ENCODE measurements around the gene ADSL. TPM values are rescaled to one million over a fixed set of nuclear protein-coding genes. Genes with fewer than 3 reads are reported as not detected.

ADSL gene
- total and polyA plus RNA-seq, 9 donors, result 150 to 213 (median 167) TPM

DNA sequence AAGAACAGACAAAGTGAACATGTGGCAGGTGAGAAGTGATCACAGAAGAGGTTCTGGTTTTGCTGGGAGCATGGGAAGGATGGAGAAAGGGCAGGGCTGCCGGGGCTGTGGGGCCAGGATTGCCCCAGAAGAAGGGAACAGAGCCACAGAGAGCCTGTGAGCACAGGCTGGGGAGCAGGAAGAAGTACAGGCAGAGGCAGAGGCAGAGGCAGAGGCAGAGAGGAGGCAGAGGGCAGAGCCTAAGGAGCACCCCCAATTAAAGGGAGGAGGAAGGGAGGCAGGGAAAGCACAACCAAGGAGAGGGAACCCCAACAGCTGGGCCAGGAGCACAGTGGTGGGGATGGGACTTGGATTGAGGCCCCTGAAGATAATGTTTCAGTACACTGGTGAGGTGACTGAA lies 75.6 kb downstream of the ADSL start:
- WGBS (ENCODE audit: insufficient coverage), result 70% methylated on average over 1 of the region's 1 CpG
- H3K4me3 ChIP-seq (ENCODE audit: low read length), result no peak overlapping the region
- H3K4me1 ChIP-seq (ENCODE audit: control insufficient read depth, insufficient read depth, low read length), result peaks cover 75% of the 10 kb centered on the region
- no peak for DNase-seq
- no peaks in the 10 kb centered on the region for H3K9me3 ChIP-seq (replicated peaks; ENCODE audit: control insufficient read depth, low read depth, low read length)
- H3K36me3 ChIP-seq (ENCODE audit: control insufficient read depth, insufficient read depth, low read length), result peaks cover 93% of the 10 kb centered on the region
- H3K27ac ChIP-seq (ENCODE audit: low read length), result peak overlapping the region; percentile 35
- H3K27me3 ChIP-seq (ENCODE audit: control insufficient read depth, insufficient read depth, low read length), result no peaks in the 10 kb centered on the region

DNA sequence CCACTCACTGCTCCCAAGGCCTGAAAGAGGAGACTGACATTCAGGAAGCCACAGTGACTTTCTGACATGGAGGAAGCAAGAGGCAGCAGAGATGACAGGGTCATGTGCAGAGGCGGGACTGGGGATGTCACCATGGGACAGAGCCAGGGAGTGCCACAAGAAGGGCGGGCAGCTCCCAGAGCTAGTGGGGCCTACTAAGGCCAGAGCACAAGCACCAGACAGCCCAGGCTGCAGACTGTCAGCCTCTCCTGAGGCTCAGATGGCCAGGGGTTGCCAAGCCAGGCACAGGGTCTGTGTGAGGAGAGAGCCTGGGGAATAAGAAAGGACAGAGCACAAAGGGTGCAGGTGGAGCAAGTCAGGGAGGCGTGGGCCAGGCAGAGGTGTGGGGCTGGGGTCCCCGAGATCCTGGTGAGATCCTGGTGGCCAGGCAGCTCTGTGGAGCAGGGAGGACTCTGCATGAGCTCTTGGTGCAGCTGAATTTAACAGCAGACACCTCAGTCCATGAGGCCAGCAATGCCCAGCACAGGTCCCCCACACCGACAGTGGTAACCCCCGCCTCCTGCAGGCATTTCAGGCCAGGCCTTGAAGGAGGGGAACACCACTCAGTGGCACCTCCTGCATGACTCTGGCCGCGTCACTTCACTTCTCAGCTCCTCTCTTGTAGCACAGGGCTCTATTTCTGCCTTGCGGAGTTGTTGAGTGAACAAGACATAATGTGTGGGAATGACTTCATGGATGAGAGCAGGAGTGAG lies 76.4 kb downstream of the ADSL start:
- Histone ChIP-seq H3K9me3 (replicated peaks; ENCODE audit: control insufficient read depth, low read depth, low read length) (no peaks in the 10 kb centered on the region), H3K4me3 (ENCODE audit: low read length) (no peak overlapping the region), H3K27me3 (ENCODE audit: control insufficient read depth, insufficient read depth, low read length) (no peaks in the 10 kb centered on the region), H3K36me3 (ENCODE audit: control insufficient read depth, insufficient read depth, low read length) (peaks cover 93% of the 10 kb centered on the region), H3K27ac (ENCODE audit: low read length) (peak overlapping the region; percentile 74), H3K4me1 (ENCODE audit: control insufficient read depth, insufficient read depth, low read length) (peaks cover 76% of the 10 kb centered on the region)
- no peak for DNase-seq
- 94% methylated on average over 7 of the region's 9 CpGs for WGBS (ENCODE audit: insufficient coverage)

DNA sequence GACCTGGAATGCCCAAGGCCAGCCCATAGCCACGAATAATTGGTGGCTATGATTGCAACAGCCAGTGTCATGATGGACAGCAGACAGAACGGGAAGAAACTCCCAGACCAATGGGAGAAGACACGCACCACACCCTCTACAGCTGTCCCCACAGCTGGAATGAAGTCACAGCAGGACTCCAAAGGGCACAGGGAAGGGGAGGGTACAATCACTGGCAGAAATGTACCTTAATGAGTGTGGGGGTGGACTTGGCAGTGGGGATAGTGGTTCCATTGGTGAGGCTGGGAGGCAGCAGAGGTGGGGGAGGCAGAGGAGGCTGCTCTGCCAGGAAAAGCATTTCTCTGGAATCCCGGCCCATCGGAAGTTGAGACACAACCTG lies 77.0 kb downstream of the ADSL start:
- Histone ChIP-seq H3K27ac (ENCODE audit: low read length) (peak overlapping the region; percentile 74), H3K36me3 (ENCODE audit: control insufficient read depth, insufficient read depth, low read length) (peaks cover 93% of the 10 kb centered on the region)

DNA sequence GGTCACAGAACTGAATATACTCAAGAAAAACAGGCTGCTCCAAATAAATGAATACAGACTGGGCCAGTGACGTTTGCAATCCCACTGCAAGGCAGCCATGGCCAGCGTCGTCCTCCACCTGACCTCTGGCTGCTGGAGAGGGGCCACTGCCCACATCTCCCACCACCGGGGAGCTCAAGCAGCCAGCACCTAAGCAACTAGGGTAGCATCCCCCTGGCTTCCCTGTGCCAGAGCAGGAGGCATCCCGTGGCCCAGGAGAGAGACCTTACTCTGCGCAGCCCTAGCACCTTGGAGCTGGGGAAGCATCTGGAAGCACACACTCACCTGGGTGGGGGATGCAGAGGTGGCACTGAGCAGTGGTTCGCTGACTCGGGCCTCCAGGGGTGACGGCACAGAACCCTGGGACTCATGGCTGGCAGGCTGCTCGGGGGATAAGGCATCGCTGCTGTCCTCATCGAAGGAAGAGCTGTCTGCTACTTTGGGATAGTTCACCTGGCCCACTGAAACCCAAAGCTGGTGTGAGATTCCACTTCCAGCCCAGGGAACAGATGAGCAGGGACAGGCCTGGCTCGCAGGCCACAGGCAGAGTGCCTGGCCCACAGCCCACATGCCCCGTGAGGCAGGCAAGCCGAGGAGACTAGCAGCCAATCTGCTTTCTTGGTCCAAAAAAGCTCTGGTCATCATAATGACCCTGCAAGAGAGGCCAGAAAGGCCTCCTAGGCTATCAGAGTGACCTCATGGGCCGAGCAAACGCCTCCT lies 77.8 kb downstream of the ADSL start:
- peaks cover 94% of the 10 kb centered on the region for H3K36me3 ChIP-seq (ENCODE audit: control insufficient read depth, insufficient read depth, low read length)

More for the DNA sequence above, 77.0 kb downstream of the ADSL start:
- 63% methylated on average over 1 of the region's 5 CpGs for WGBS (ENCODE audit: insufficient coverage)
- Histone ChIP-seq H3K27me3 (ENCODE audit: control insufficient read depth, insufficient read depth, low read length) (no peaks in the 10 kb centered on the region), H3K4me3 (ENCODE audit: low read length) (no peak overlapping the region), H3K4me1 (ENCODE audit: control insufficient read depth, insufficient read depth, low read length) (peaks cover 76% of the 10 kb centered on the region), H3K9me3 (replicated peaks; ENCODE audit: control insufficient read depth, low read depth, low read length) (no peaks in the 10 kb centered on the region)
- DNase-seq, result peak; percentile 61

DNA sequence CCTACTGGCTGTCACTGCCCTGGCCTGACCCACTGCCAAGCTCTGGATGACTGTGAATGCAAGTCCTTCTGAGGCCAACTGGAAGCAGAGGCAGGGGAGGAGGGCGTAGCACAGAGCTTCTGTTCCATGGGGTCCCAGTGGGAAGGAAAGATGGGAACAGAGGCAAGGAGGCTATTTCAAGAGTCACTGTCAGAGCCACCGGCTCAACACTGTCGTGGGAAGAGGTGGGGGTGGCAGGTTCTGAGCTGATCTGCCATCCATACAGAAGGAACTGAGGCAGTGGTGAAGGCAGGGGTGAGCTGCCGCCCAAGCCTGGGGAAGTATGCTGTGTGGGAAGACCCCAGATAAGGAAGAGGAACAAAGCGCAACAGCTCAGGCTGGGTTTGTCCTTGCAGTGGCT lies 78.8 kb downstream of the ADSL start:
- WGBS (ENCODE audit: insufficient coverage), result 88% methylated on average over 4 of the region's 5 CpGs
- H3K4me3 ChIP-seq (ENCODE audit: low read length), result no peak overlapping the region
- no peak overlapping the region for H3K27ac ChIP-seq (ENCODE audit: low read length)
- peaks cover 71% of the 10 kb centered on the region for H3K4me1 ChIP-seq (ENCODE audit: control insufficient read depth, insufficient read depth, low read length)
- H3K9me3 ChIP-seq (replicated peaks; ENCODE audit: control insufficient read depth, low read depth, low read length), result no peaks in the 10 kb centered on the region
- peaks cover 95% of the 10 kb centered on the region for H3K36me3 ChIP-seq (ENCODE audit: control insufficient read depth, insufficient read depth, low read length)
- no peak for DNase-seq
- no peaks in the 10 kb centered on the region for H3K27me3 ChIP-seq (ENCODE audit: control insufficient read depth, insufficient read depth, low read length)

More for the DNA sequence above, 77.8 kb downstream of the ADSL start:
- Histone ChIP-seq H3K4me1 (ENCODE audit: control insufficient read depth, insufficient read depth, low read length) (peaks cover 72% of the 10 kb centered on the region), H3K9me3 (replicated peaks; ENCODE audit: control insufficient read depth, low read depth, low read length) (no peaks in the 10 kb centered on the region), H3K27ac (ENCODE audit: low read length) (peak overlapping the region; percentile 74), H3K4me3 (ENCODE audit: low read length) (no peak overlapping the region), H3K27me3 (ENCODE audit: control insufficient read depth, insufficient read depth, low read length) (no peaks in the 10 kb centered on the region)
- WGBS (ENCODE audit: insufficient coverage), result 80% methylated on average over 13 of the region's 17 CpGs
- no peak for DNase-seq

DNA sequence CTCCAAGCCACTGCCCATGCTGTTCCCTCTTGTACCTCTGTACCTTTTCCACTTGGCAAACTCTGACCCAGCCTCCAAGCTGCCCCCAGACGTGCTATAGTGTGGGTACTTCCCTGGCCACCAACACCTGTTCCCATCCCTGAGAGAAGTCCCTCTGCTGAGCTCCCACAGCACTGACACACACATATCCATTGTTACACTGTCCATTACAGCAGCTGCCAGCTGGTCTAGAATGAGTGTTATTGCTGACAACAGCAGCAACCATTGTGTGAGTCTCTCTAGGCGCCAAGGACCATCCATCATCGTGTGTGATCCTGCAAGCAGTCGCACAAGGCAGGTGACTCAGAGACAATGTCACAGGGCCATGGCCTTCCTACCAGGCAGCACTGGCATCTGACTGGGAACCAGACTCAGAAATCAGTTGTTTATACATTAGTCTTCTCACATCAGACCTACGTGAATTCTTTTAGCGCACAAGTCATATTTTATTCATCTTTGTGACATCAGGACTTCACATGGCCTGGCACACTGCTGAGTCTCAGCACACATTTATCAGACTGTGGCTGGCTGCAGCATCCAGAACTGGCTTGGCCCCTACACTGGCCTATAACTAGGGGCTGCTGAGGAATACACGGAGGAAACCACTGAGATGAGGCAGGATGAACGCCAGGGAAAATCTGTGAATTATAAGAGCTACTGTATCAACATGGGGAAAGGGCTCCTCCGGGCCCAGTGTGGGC lies 80.5 kb downstream of the ADSL start:
- Histone ChIP-seq H3K36me3 (ENCODE audit: control insufficient read depth, insufficient read depth, low read length) (peaks cover 91% of the 10 kb centered on the region), H3K4me1 (ENCODE audit: control insufficient read depth, insufficient read depth, low read length) (peaks cover 77% of the 10 kb centered on the region), H3K4me3 (ENCODE audit: low read length) (no peak overlapping the region), H3K27ac (ENCODE audit: low read length) (peak overlapping the region; percentile 81), H3K9me3 (replicated peaks; ENCODE audit: control insufficient read depth, low read depth, low read length) (no peaks in the 10 kb centered on the region), H3K27me3 (ENCODE audit: control insufficient read depth, insufficient read depth, low read length) (no peaks in the 10 kb centered on the region)
- DNase-seq, result peak; percentile 82
- WGBS (ENCODE audit: insufficient coverage), result 64% methylated on average over 8 of the region's 9 CpGs

DNA sequence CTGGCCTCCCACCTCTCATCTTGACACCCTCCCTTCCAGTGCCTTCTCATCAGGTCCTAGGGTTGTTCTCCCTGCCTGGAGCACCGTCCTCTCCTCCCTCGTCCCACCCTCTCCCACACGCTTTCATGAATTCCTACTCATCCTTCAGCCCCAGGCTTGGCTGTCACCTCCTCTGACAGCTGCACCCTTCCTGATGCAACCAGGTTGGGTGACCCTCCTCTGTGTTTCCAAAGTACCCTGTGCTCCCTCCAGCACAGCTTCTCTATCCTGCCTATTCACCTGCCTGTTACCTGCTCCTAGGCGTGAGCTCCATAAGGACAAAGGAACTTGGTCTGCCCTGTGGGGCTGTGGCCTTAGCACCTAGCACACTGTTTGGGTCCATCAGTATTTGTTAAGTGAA lies 82.5 kb downstream of the ADSL start:
- peaks cover 59% of the 10 kb centered on the region for H3K4me1 ChIP-seq (ENCODE audit: control insufficient read depth, insufficient read depth, low read length)
- H3K27ac ChIP-seq (ENCODE audit: low read length), result no peak overlapping the region
- 80% methylated on average over 4 of the region's 4 CpGs for WGBS (ENCODE audit: insufficient coverage)
- no peak overlapping the region for H3K4me3 ChIP-seq (ENCODE audit: low read length)
- no peak for DNase-seq
- H3K27me3 ChIP-seq (ENCODE audit: control insufficient read depth, insufficient read depth, low read length), result no peaks in the 10 kb centered on the region
- H3K9me3 ChIP-seq (replicated peaks; ENCODE audit: control insufficient read depth, low read depth, low read length), result no peaks in the 10 kb centered on the region
- H3K36me3 ChIP-seq (ENCODE audit: control insufficient read depth, insufficient read depth, low read length), result peaks cover 71% of the 10 kb centered on the region

DNA sequence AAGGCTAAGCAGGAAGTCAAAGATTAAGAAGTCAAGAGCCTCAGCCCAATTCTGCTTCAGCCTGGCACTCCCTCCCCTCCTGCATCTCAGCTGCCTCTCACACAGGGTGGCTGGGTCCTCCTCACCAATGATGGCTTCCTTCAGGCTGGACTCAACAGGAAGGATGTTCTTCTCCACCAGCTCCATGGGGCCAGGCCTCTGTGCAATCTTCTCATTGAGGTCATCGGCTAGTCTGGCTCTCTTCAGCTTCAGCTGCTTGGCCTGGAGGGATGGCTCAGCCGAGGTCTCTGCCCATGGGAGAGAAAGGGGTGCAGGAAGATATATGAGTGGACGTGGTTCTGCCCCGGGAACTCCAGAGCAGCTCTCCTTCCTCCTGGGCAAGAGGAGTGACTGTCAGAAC lies 83.2 kb downstream of the ADSL start:
- no peaks in the 10 kb centered on the region for H3K27me3 ChIP-seq (ENCODE audit: control insufficient read depth, insufficient read depth, low read length)
- WGBS (ENCODE audit: insufficient coverage), result 90% methylated on average over 3 of the region's 4 CpGs
- DNase-seq, result no peak
- H3K4me3 ChIP-seq (ENCODE audit: low read length), result no peak overlapping the region
- no peak overlapping the region for H3K27ac ChIP-seq (ENCODE audit: low read length)
- peaks cover 52% of the 10 kb centered on the region for H3K4me1 ChIP-seq (ENCODE audit: control insufficient read depth, insufficient read depth, low read length)
- no peaks in the 10 kb centered on the region for H3K9me3 ChIP-seq (replicated peaks; ENCODE audit: control insufficient read depth, low read depth, low read length)
- peaks cover 66% of the 10 kb centered on the region for H3K36me3 ChIP-seq (ENCODE audit: control insufficient read depth, insufficient read depth, low read length)

DNA sequence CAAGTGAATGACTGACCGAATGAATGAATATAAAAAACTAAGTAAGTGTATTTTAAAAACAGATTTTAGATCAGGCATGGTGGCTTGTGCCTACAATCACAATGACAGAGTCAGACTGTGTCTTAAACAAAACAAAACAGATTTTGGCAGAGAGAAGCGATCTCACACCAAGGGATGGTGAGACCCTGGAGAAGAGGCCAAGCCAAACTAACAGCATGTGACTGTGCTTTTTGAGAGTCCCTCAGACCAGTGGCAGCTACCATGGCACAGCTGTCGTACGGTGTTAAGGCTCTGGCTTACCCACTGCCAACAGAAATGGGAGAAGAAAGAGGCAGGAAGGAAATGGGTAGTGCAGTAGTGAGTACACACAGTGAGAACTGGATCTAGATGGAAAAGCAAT lies 84.7 kb downstream of the ADSL start:
- Histone ChIP-seq H3K27me3 (ENCODE audit: control insufficient read depth, insufficient read depth, low read length) (no peaks in the 10 kb centered on the region), H3K4me1 (ENCODE audit: control insufficient read depth, insufficient read depth, low read length) (peaks cover 48% of the 10 kb centered on the region), H3K36me3 (ENCODE audit: control insufficient read depth, insufficient read depth, low read length) (peaks cover 59% of the 10 kb centered on the region), H3K4me3 (ENCODE audit: low read length) (no peak overlapping the region), H3K9me3 (replicated peaks; ENCODE audit: control insufficient read depth, low read depth, low read length) (no peaks in the 10 kb centered on the region), H3K27ac (ENCODE audit: low read length) (peak overlapping the region; percentile 47)
- 65% methylated on average over 4 of the region's 4 CpGs for WGBS (ENCODE audit: insufficient coverage)
- no peak for DNase-seq

DNA sequence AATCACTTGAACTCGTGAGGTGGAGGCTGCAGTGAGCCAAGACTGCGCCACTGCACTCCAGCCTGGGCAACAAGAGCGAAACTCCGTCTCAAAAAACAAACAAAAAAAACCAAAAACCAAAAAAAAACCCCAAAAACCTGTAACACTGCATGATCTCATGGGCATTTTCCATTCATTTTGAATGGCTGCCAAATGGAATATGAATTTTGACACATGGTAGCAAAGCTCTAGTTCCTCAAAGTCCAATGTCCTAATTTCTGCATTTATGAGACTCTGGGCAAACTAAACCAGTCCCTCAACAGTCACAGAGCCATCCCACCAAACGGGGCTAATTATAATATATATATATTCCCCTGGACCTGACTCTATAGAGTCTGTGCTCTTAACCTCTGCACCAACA lies 85.9 kb downstream of the ADSL start:
- no CpG with 5 or more reads among the region's 5 CpGs for WGBS (ENCODE audit: insufficient coverage)
- Histone ChIP-seq H3K4me3 (ENCODE audit: low read length) (no peak overlapping the region), H3K4me1 (ENCODE audit: control insufficient read depth, insufficient read depth, low read length) (peaks cover 47% of the 10 kb centered on the region), H3K36me3 (ENCODE audit: control insufficient read depth, insufficient read depth, low read length) (peaks cover 49% of the 10 kb centered on the region), H3K27me3 (ENCODE audit: control insufficient read depth, insufficient read depth, low read length) (no peaks in the 10 kb centered on the region), H3K9me3 (replicated peaks; ENCODE audit: control insufficient read depth, low read depth, low read length) (no peaks in the 10 kb centered on the region), H3K27ac (ENCODE audit: low read length) (no peak overlapping the region)
- DNase-seq, result no peak
